ENCODE measurements around the gene SLC35D2. TPM values are rescaled to one million over a fixed set of nuclear protein-coding genes. Genes with fewer than 3 reads are reported as not detected.

Gene SLC35D2
- total RNA-seq, result 19.1 TPM

GRCh38 chr9:96383165-96383942 lies at the start of gene SLC35D2:
Gene SLC35D2, minus strand, starts transcription at chr9:96383711. Its CDS starts 77 bp downstream, at chr9:96383634.
- no peaks in the 10 kb centered on the region for H3K9me3 ChIP-seq (ENCODE audit: low read depth, low read length)
- H3K4me3 ChIP-seq (ENCODE audit: low read length), result peak within 1 kb of the TSS; percentile 58
- H3K4me1 ChIP-seq (ENCODE audit: insufficient read depth, low read length), result peaks cover 17% of the 10 kb centered on the region
- H3K27me3 ChIP-seq (ENCODE audit: insufficient read depth, low read length), result no peaks in the 10 kb centered on the region

- Histone ChIP-seq H3K9me3 (ENCODE audit: low read depth, low read length) (no peaks in the 10 kb centered on the region), H3K4me3 (ENCODE audit: low read length) (no peak overlapping the region), H3K4me1 (ENCODE audit: insufficient read depth, low read length) (no peaks in the 10 kb centered on the region), H3K27me3 (ENCODE audit: insufficient read depth, low read length) (no peaks in the 10 kb centered on the region)
Measured at GRCh38 chr9:96430377-96430776, 46.9 kb upstream of the SLC35D2 start.

- no peaks in the 10 kb centered on the region for H3K9me3 ChIP-seq (ENCODE audit: low read depth, low read length)
- H3K4me1 ChIP-seq (ENCODE audit: insufficient read depth, low read length), result no peaks in the 10 kb centered on the region
- no peaks in the 10 kb centered on the region for H3K27me3 ChIP-seq (ENCODE audit: insufficient read depth, low read length)
- no peak overlapping the region for H3K4me3 ChIP-seq (ENCODE audit: low read length)
Measured at GRCh38 chr9:96429732-96430131, 46.2 kb upstream of the SLC35D2 start.

GRCh38 chr9:96425500-96426169 lies 42.1 kb upstream of the SLC35D2 start:
- H3K27me3 ChIP-seq (ENCODE audit: insufficient read depth, low read length), result no peaks in the 10 kb centered on the region
- peaks cover 7% of the 10 kb centered on the region for H3K4me1 ChIP-seq (ENCODE audit: insufficient read depth, low read length)
- H3K9me3 ChIP-seq (ENCODE audit: low read depth, low read length), result no peaks in the 10 kb centered on the region
- H3K4me3 ChIP-seq (ENCODE audit: low read length), result no peak overlapping the region

GRCh38 chr9:96423985-96424336 lies 40.5 kb upstream of the SLC35D2 start:
- no peaks in the 10 kb centered on the region for H3K27me3 ChIP-seq (ENCODE audit: insufficient read depth, low read length)
- peaks cover 18% of the 10 kb centered on the region for H3K4me1 ChIP-seq (ENCODE audit: insufficient read depth, low read length)
- H3K9me3 ChIP-seq (ENCODE audit: low read depth, low read length), result no peaks in the 10 kb centered on the region
- H3K4me3 ChIP-seq (ENCODE audit: low read length), result no peak overlapping the region

GRCh38 chr9:96423322-96423984 lies 39.9 kb upstream of the SLC35D2 start:
- peaks cover 18% of the 10 kb centered on the region for H3K4me1 ChIP-seq (ENCODE audit: insufficient read depth, low read length)
- H3K9me3 ChIP-seq (ENCODE audit: low read depth, low read length), result no peaks in the 10 kb centered on the region
- H3K27me3 ChIP-seq (ENCODE audit: insufficient read depth, low read length), result no peaks in the 10 kb centered on the region
- no peak overlapping the region for H3K4me3 ChIP-seq (ENCODE audit: low read length)

- no peaks in the 10 kb centered on the region for H3K27me3 ChIP-seq (ENCODE audit: insufficient read depth, low read length)
- H3K4me1 ChIP-seq (ENCODE audit: insufficient read depth, low read length), result peaks cover 31% of the 10 kb centered on the region
- H3K4me3 ChIP-seq (ENCODE audit: low read length), result no peak overlapping the region
- H3K9me3 ChIP-seq (ENCODE audit: low read depth, low read length), result no peaks in the 10 kb centered on the region
Measured at GRCh38 chr9:96420468-96421219, 37.1 kb upstream of the SLC35D2 start.

GRCh38 chr9:96419691-96419969 lies 36.1 kb upstream of the SLC35D2 start:
- H3K4me3 ChIP-seq (ENCODE audit: low read length), result no peak overlapping the region

GRCh38 chr9:96418920-96419690 lies 35.6 kb upstream of the SLC35D2 start:
- Histone ChIP-seq H3K4me3 (ENCODE audit: low read length) (peak overlapping the region; percentile 84), H3K9me3 (ENCODE audit: low read depth, low read length) (no peaks in the 10 kb centered on the region), H3K27me3 (ENCODE audit: insufficient read depth, low read length) (no peaks in the 10 kb centered on the region), H3K4me1 (ENCODE audit: insufficient read depth, low read length) (peaks cover 36% of the 10 kb centered on the region)

More at GRCh38 chr9:96419691-96419969, 36.1 kb upstream of the SLC35D2 start:
- no peaks in the 10 kb centered on the region for H3K9me3 ChIP-seq (ENCODE audit: low read depth, low read length)
- H3K4me1 ChIP-seq (ENCODE audit: insufficient read depth, low read length), result peaks cover 31% of the 10 kb centered on the region
- H3K27me3 ChIP-seq (ENCODE audit: insufficient read depth, low read length), result no peaks in the 10 kb centered on the region

GRCh38 chr9:96418083-96418919 lies 34.8 kb upstream of the SLC35D2 start, which contains the start of gene ZNF367:
Gene ZNF367, minus strand, starts transcription at chr9:96418370. Its CDS starts 338 bp downstream, at chr9:96418032.
- peak within 1 kb of the TSS; percentile 84 for H3K4me3 ChIP-seq (ENCODE audit: low read length)
- H3K4me1 ChIP-seq (ENCODE audit: insufficient read depth, low read length), result peaks cover 44% of the 10 kb centered on the region
- no peaks in the 10 kb centered on the region for H3K27me3 ChIP-seq (ENCODE audit: insufficient read depth, low read length)
- no peaks in the 10 kb centered on the region for H3K9me3 ChIP-seq (ENCODE audit: low read depth, low read length)

GRCh38 chr9:96417661-96418082 lies 34.2 kb upstream of the SLC35D2 start:
- Histone ChIP-seq H3K27me3 (ENCODE audit: insufficient read depth, low read length) (no peaks in the 10 kb centered on the region), H3K9me3 (ENCODE audit: low read depth, low read length) (no peaks in the 10 kb centered on the region), H3K4me3 (ENCODE audit: low read length) (peak overlapping the region; percentile 84), H3K4me1 (ENCODE audit: insufficient read depth, low read length) (peaks cover 50% of the 10 kb centered on the region)

- peak overlapping the region; percentile 82 for H3K4me3 ChIP-seq (ENCODE audit: low read length)
- peaks cover 50% of the 10 kb centered on the region for H3K4me1 ChIP-seq (ENCODE audit: insufficient read depth, low read length)
- no peaks in the 10 kb centered on the region for H3K27me3 ChIP-seq (ENCODE audit: insufficient read depth, low read length)
- no peaks in the 10 kb centered on the region for H3K9me3 ChIP-seq (ENCODE audit: low read depth, low read length)
Measured at GRCh38 chr9:96417051-96417586, 33.6 kb upstream of the SLC35D2 start.

Data from mononuclear cell (primary cell).